Adrenal gland (tissue), 12 donors: ENCODE data around the gene ABCB9. TPM values are rescaled to one million over a fixed set of nuclear protein-coding genes. Genes with fewer than 3 reads are reported as not detected.

ENCODE experiments used
- DNase-seq, 7 donors: peaks; one replicate each; pipeline ENCODE4 v3.0.0-alpha.2; 2019 to 2020
- H3K27ac ChIP-seq, 5 donors: fragments of 200-600 bp; sonication (generic) in 4 of 5; 1 replicate in 3 of 5; 2 replicates in 2 of 5; pipeline versions ENCODE4 v1.5.1 to v1.8.0; 2016 to 2020; ENCODE audit warnings: mild to moderate bottlenecking in 1 of 5
- H3K27me3 ChIP-seq: fragments of 200-600 bp; 2 replicates; pipeline ENCODE4 v1.8.0; 2021
- H3K36me3 ChIP-seq, 2 donors: fragments of 200-600 bp; replicated peaks in 1 of 2; 1 replicate in 1 of 2; 2 replicates in 1 of 2; pipeline versions ENCODE4 v1.5.1 to v1.8.0; 2018 to 2022
- H3K4me1 ChIP-seq, 2 donors: fragments of 200-600 bp; replicated peaks in 1 of 2; 1 replicate in 1 of 2; 2 replicates in 1 of 2; pipeline versions ENCODE4 v1.5.1 to v1.8.0; 2018 to 2021
- H3K4me3 ChIP-seq, 4 donors: fragments of 200-600 bp; sonication (generic) in 3 of 4; one replicate each; pipeline ENCODE4 v1.5.1; 2016 to 2018
- H3K9me3 ChIP-seq, 3 donors: fragments of 200-600 bp; sonication (generic) in 1 of 3; replicated peaks in 1 of 3; 1 replicate in 2 of 3; 2 replicates in 1 of 3; pipeline versions ENCODE4 v1.5.1 to v1.8.0; 2016 to 2021
- CTCF ChIP-seq, 6 experiments: fragments of 450-650 bp in 4 of 6; fragments of 200-600 bp in 2 of 6; sonication (generic) in 1 of 6; IDR thresholded peaks; 1 replicate in 5 of 6; 2 replicates in 1 of 6; pipeline versions ENCODE4 v1.5.1 to v1.8.0; 2016 to 2021; ENCODE audit warnings: antibody characterized with exemption in 6 of 6, mild to moderate bottlenecking in 2 of 6, moderate library complexity in 1 of 6
- POLR2A ChIP-seq, 2 donors: fragments of 450-650 bp; IDR thresholded peaks; one replicate each; pipeline ENCODE4 v1.6.1; 2017; ENCODE audit warnings: antibody characterized with exemption in 2 of 2, mild to moderate bottlenecking in 2 of 2, moderate library complexity in 1 of 2
- WGBS, 4 donors: extraction: QIAGEN DNeasy Blood & Tissue Kit in 2 of 4; methylation state at CpG; one replicate each; pipeline versions ENCODE4 v1.1.5 to v1.1.7; 2013 to 2017; 5-methylcytosine and 5-hydroxymethylcytosine counted together
- intact Hi-C, 2 donors: fragments of 100-400 bp; cut with DNase I; formaldehyde crosslinking; loops; one replicate each; pipeline versions ENCODE4 v1.14.1 to v1.15.0; 2022 to 2023
- polyA plus RNA-seq, 3 donors: library from polyadenylated mRNA; stranded (reverse); fragments of 200-250 nt in 2 of 3; fragments of 350-450 nt in 1 of 3; fragmentation: Illumina TruSeq in 1 of 3; extraction: RNeasy Lipid Tissue Mini Kit (QIAGEN cat#74804) in 1 of 3; gene quantifications; one replicate each; pipeline ENCODE4 v1.2.3, GENCODE V29; 2013 to 2014
- total RNA-seq, 9 donors: library from RNA; depleted of rRNA in 4 of 9; stranded (reverse); fragments of >200 nt in 4 of 9; fragments of 120-200 nt in 1 of 9; fragmentation: NEBNext Ultra II Directional in 1 of 9; extraction: Animal tissue kit (Norgen Biotek cat#: 25700) in 1 of 9; gene quantifications; one replicate each; pipeline versions ENCODE4 v1.1.0 to v1.2.4, GENCODE V29; 2013 to 2023
- donor health status: healthy with polysubstance abuse.
- donor health status: Bipolar disorder and iron deficiency.
- donor health status: DM: yes; HTN: yes; CAD: no.
- donor health status: DM: no; HTN: no; CAD: no.
- donor health status: DM: no; HTN: no; CAD: no.
- donor health status: DM: yes; HTN: yes; CAD: no.

ABCB9 gene
- total and polyA plus RNA-seq, 12 donors = 2.0 to 10.0 (median 6.2) TPM

GRCh38 chr12:122981036-122981471 is 14.8 kb upstream of the ABCB9 start:
- H3K36me3 ChIP-seq = peaks cover 0 to 12% of the 10 kb centered on the region in 2 donors
- H3K9me3 ChIP-seq = no peaks in the 10 kb centered on the region
- peak overlapping the region; percentile 37 to 83 (median 64) for H3K4me3 ChIP-seq
- 0 to 1% (median 1%) methylated on average over 25 to 40 of the region's 40 CpGs for WGBS, 4 donors
- H3K27me3 ChIP-seq = no peaks in the 10 kb centered on the region
- DNase-seq = peak in 3 of 7 donors; percentile 34 to 50 (median 43)
- TF ChIP-seq POLR2A (IDR thresholded peaks at IDR 0.05) = no peak
- H3K4me1 ChIP-seq = peaks cover 51 to 77% of the 10 kb centered on the region in 2 donors
- H3K27ac ChIP-seq = peak overlapping the region; percentile 17 to 90 (median 79)
- intact Hi-C loops = loop anchor here in 1 of 2 donors (5.0 kb wide), 2 partner anchors 171 to 256 kb away; partner anchors contain the start of gene PITPNM2

GRCh38 chr12:122980183-122981035 is 14.1 kb upstream of the ABCB9 start, which contains the start of gene ARL6IP4:
TSS of gene ARL6IP4 (plus strand) at chr12:122980681. CDS start at chr12:122981140, 459 bp downstream.
- 0 to 1% (median 0%) methylated on average over 30 to 96 of the region's 96 CpGs for WGBS, 4 donors
- H3K4me3 ChIP-seq = peak within 1 kb of the TSS; percentile 37 to 83 (median 64)
- intact Hi-C loops = loop anchor here in 1 of 2 donors (5.0 kb wide), 2 partner anchors 172 to 257 kb away; partner anchors contain the start of gene PITPNM2
- peaks cover 0 to 5% of the 10 kb centered on the region in 2 donors for H3K36me3 ChIP-seq
- no peaks in the 10 kb centered on the region for H3K9me3 ChIP-seq
- TF ChIP-seq POLR2A (IDR thresholded peaks at IDR 0.05) (peak in 1 of 2 donors; percentile 69), CTCF (IDR thresholded peaks at IDR 0.05) (no peak)
- peaks cover 54 to 77% of the 10 kb centered on the region in 2 donors for H3K4me1 ChIP-seq
- H3K27ac ChIP-seq = peak within 1 kb of the TSS; percentile 17 to 90 (median 79)
- DNase-seq = peak in 4 of 7 donors; percentile 54 to 60 (median 58)
- H3K27me3 ChIP-seq = no peaks in the 10 kb centered on the region

- H3K27ac ChIP-seq = peak overlapping the region in 2 of 5 donors; percentile 87 to 90
- intact Hi-C loops = loop anchor here in 1 of 2 donors (5.0 kb wide), 2 partner anchors 172 to 257 kb away; partner anchors contain the start of gene PITPNM2
- H3K4me3 ChIP-seq = peak overlapping the region in 1 of 4 donors; percentile 75
- TF ChIP-seq CTCF (IDR thresholded peaks at IDR 0.05) = no peak
- TF ChIP-seq POLR2A (IDR thresholded peaks at IDR 0.05) = no peak
- no peak for DNase-seq
- peaks cover 0 to 4% of the 10 kb centered on the region in 2 donors for H3K36me3 ChIP-seq
- no peaks in the 10 kb centered on the region for H3K9me3 ChIP-seq
- H3K27me3 ChIP-seq = no peaks in the 10 kb centered on the region
- WGBS, 4 donors = 6 to 16% (median 13%) methylated on average over 7 of the region's 7 CpGs
- peaks cover 48 to 72% of the 10 kb centered on the region in 2 donors for H3K4me1 ChIP-seq
These were observed 13.6 kb upstream of the ABCB9 start for GRCh38 chr12:122979908-122980182.

- Histone ChIP-seq H3K9me3 (no peaks in the 10 kb centered on the region), H3K4me3 (peak overlapping the region in 1 of 4 donors; percentile 75), H3K36me3 (peaks cover 0 to 4% of the 10 kb centered on the region in 2 donors), H3K4me1 (peaks cover 43 to 66% of the 10 kb centered on the region in 2 donors), H3K27me3 (no peaks in the 10 kb centered on the region), H3K27ac (no peak overlapping the region)
- intact Hi-C loops = no loop called here
- peak in 2 of 7 donors; percentile 6 to 24 for DNase-seq
- TF ChIP-seq POLR2A (IDR thresholded peaks at IDR 0.05) (no peak), CTCF (IDR thresholded peaks at IDR 0.05) (no peak)
- WGBS, 4 donors = 60 to 81% (median 71%) methylated on average over 5 to 28 of the region's 28 CpGs
These were observed 13.0 kb upstream of the ABCB9 start for GRCh38 chr12:122979001-122979907.
